GM10847 (cell line): Measurements from ENCODE around the gene PROS1.

ENCODE experiments used
- POLR2A ChIP-seq: IDR thresholded peaks from 2 replicates; pipeline ENCODE4 v1.6.1; 2011; ENCODE audit not compliant: insufficient read length; ENCODE audit errors: extremely low read depth

The PROS1 gene

GRCh38 chr3:93923006-93923405 lies 50.7 kb downstream of the PROS1 start:
- TF ChIP-seq POLR2A: no peak

DNA sequence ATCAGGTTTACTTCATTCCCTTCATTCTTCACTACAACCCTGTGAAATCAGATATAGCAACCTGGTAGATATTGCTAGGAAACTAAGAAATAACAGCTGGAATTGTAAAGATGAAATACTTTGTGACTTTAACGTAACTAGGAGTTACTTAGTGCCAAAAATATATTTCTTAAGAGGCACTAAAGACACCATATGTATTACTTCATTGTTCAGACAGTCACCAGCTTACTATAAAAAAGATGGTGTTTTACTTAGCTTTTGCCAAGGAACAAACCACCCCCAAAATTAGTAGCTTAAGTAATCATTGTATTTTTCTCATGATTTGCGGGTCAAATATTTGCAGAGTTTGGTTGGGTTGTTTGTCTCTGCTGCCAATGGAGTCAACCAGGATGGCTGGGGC lies 62.5 kb downstream of the PROS1 start:
- no peak for TF ChIP-seq POLR2A

DNA sequence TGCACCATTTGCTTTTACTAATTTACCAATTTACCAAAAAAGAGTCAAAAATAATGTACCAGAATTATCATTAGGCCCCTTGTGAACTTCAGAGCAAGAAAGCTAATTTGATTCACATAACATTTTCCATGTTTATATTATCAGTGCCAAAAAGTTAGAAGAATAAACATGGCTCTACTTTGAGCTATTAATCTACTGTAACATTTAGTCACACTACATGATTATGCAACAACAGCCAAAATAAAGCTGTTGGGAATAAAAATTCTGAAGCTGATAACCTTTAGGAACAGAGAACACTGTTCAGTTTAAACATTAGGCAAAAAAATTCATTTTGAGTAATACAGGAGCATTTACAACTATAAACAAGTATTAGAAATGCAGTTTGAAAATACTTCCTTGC lies 63.6 kb downstream of the PROS1 start:
- TF ChIP-seq POLR2A: no peak

GRCh38 chr3:93907132-93907531 lies 66.6 kb downstream of the PROS1 start:
- no peak for TF ChIP-seq POLR2A

GRCh38 chr3:93906245-93906644 lies 67.5 kb downstream of the PROS1 start:
- no peak for TF ChIP-seq POLR2A

DNA sequence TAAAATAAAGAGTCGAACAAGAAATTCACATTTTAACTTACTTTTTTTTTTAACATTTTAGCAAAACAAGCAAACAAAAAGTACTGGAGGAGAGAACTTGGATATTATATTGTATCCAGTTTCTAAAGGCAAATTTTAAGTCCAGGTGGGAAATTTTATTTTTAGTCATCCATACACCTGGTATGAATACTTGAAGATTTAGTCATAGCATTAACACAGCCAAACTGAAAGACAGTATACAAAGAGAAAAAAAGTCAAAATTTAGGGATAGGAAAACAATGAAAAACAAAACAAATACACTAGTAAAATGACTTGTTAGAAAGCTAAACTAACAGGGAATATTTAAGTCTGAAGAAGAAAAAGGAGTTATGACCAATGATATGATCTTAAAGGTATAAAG lies 69.1 kb downstream of the PROS1 start:
- TF ChIP-seq POLR2A: no peak

DNA sequence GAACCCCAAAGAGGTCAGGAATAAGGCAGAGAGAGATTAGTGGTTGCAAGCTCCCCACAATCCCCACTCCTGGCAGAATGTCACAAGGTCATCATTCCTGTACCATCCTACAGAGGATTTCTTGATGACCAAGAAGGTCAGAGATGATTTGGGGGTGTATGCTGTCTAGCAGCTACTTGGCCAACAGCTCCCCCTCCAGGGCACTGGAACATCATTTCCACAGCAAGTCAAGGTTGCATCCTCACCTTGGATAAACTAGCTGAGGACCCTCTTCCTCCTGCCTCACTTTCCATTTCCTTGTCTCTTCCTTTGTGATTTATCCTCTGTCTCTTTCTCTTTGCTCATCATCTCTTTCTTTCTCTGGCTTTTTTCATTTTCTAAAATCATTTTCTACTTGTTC lies 106.3 kb downstream of the PROS1 start:
- no peak for TF ChIP-seq POLR2A

DNA sequence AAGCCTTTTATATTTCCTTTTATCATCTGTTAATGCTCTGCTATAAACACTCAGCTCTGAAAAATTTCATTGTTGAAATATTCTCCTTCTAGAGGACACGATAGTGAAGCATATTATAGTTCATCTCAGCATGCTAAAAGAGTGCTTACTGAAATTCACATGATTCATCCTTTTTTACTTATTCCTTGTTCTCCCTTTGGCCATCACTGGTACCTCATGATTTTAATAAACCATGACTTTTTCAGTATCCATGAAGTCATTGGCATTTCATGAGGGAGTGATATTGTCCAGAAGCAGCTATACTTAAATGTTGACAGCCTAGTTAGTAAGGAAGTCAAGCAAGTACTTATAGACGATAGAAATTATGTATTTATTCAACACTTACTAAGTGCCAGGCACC lies 112.7 kb downstream of the PROS1 start:
- TF ChIP-seq POLR2A: no peak

DNA sequence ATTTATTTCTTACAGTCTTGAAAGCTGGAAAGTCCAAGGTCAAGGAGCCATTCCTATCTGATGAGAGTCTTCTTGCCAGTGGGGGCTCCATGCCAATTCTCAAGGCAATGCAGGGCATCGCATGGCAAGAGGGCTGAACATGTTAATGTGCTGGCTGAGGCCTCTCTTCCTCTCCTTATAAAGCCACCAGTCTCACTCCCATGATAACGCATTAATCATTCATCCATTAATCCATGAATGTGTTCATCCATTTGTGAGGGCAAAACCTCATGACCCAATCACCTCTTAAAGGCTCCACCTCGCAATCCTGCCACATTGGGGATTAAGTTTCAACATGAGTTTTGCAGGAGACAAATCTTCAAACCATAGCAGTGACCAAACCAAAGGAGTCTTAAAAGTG lies 118.3 kb downstream of the PROS1 start:
- no peak for TF ChIP-seq POLR2A

DNA sequence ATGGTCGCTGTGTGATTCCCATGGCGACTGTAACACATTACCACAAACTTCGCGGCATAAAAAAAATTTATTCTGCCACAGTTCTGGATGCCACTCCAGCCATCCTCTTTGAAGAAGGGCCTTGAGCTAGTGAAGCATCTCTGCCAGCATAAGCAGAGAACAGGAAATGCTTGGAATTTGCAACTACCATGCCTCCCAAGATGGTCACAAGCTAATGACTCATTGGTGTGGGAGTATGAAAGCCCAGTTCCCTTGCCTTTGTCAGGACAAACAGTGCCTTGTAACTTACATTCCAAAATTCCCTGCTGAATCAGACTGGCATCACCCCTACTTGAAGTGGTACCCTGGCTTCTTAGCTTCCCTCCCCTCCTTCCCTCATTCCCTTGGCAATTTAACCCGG lies 129.7 kb downstream of the PROS1 start:
- TF ChIP-seq POLR2A: no peak
